GM19351 (cell line): ENCODE measurements around the gene PLEKHA4.
A peak's percentile ranks its signal among the peaks of the same experiment; 100 is the strongest.
"Not testable (repeated sequence)": the region's sequence is repeated elsewhere in the genome, so short reads cannot be mapped to it uniquely, and the experiment has no call there.

ENCODE experiments used
- ATAC-seq: cut with Tn5 transposase; IDR thresholded peaks from one replicate; pipeline ENCODE4 v1.9.1; 2021; ENCODE audit warnings: mild to moderate bottlenecking, moderate library complexity; ENCODE audit not compliant: unreplicated experiment

PLEKHA4 gene

DNA sequence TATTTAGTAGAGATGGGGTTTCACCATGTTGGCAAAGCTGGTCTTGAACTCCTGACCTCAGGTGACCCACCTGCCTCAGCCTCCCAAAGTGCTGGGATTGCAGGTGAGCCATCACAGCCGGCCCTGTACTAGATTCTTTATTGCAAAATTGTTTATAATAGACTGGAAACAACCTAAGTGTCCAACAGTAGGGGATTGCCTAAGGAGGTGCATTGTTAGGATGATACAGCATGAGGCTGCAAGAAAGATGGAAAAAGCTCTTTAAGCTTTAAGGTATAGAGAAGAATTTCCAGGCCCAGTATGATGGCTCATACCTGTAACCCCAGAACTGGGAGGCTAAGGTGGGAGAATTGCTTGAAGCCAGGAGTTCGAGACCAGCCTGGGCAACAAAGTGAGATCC, 65.8 kb downstream of the PLEKHA4 start:
- ATAC-seq = no peak

GRCh38 chr19:48799358-48800300, 68.8 kb downstream of the PLEKHA4 start:
- no peak for ATAC-seq

- no peak for ATAC-seq
Observed at GRCh38 chr19:48798937-48799336, 69.5 kb downstream of the PLEKHA4 start.

DNA sequence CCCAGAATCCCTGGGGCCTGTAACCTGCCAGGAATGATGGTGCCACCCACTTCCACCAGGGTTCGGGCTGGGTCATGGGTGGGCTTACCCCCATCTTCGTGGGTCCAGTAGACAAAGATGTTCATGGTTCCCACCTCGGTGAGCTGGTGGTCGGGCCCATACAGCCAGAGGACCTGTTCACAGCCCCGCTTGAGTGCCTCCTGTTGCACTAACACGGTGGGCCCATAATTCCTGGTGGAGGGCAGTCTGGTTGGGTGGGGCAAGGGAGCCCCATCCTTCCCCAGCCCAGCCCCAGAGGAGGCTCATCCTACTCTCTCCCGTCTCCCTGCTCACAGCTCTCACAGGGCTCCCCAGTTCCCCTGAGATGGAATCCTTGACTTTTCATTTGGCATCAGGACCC, 71.3 kb downstream of the PLEKHA4 start:
- ATAC-seq = no peak

- ATAC-seq = no peak
Observed at GRCh38 chr19:48796298-48797083, 71.9 kb downstream of the PLEKHA4 start.

GRCh38 chr19:48795685-48796070, 72.7 kb downstream of the PLEKHA4 start:
- no peak for ATAC-seq

GRCh38 chr19:48795055-48795684, 73.2 kb downstream of the PLEKHA4 start:
- ATAC-seq = peak; percentile 74

DNA sequence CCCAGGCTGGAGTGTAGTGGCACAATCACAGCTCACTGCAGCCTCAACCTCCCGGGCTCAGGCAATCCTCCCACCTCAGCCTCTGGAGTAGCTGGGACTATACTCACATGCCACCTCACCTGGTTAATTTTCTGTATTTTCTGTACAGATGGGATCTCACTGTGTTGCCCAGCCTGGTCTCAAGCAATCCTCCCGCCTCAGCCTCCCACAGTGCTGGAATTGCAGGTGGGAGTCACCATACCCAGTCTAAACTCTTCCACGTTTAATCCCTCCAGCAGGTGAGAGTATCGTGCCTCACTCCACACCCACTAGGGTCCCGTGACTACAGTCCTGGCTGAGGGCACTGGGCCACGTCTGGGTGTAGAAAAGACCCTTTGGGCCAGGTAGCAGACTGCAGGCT, 74.1 kb downstream of the PLEKHA4 start:
- no peak for ATAC-seq

DNA sequence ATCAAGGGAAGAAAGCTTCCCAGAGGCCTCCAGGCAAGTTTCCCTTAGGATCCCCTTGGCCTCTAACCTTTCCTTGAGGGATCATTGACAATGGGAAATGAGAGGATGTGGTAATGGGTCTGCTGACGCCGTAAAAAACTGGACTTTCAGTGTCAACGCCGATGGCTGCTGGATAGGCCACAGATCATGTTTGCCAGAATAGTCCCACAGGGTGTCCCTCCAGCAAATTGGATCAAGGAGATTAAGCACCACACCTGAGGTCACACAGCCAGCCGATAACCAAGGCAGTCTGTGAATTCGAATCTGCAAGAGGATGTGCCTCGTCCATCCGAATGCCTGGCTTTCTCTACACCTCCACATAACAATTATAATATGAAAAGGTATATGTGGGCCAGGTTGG, 75.1 kb downstream of the PLEKHA4 start:
- no peak for ATAC-seq

DNA sequence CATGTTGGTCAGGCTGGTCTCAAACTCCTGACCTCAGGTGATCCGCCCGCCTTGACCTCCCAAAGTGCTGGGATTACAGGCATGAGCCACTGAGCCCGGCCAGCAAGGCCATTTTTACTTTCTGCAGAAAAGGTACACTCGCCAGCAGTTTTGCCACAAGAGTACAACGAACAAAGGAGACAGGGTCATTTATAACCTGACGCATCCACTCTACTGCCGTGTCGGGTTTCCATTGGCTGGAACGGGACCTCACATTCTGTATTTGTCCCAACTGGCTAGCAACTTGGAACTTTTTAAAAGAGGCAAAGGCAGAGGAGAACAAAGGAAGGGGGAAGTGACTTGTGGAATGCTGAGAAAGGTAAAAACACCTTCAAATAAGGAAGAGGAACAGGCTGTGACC, 81.1 kb downstream of the PLEKHA4 start:
- ATAC-seq = not testable (repeated sequence)
